Tibial nerve (tissue), 3 donors: ENCODE data around the gene PLXNB1.

ENCODE experiments used
- POLR2A ChIP-seq, 2 donors: fragments of 450-650 bp; IDR thresholded peaks; one replicate each; pipeline ENCODE4 v1.6.1; 2017; ENCODE audit warnings: antibody characterized with exemption in 2 of 2, mild to moderate bottlenecking in 2 of 2, moderate library complexity in 2 of 2
- TF ChIP-seq, protein P1 (sequence below), 5 experiments: fragments of 200-600 bp in 3 of 5; fragments of 450-650 bp in 2 of 5; sonication (generic) in 3 of 5; IDR thresholded peaks; one replicate each; pipeline ENCODE4 v1.5.1; 2016 to 2019; ENCODE audit warnings: antibody characterized with exemption in 5 of 5, mild to moderate bottlenecking in 3 of 5, moderate library complexity in 2 of 5

DNA sequence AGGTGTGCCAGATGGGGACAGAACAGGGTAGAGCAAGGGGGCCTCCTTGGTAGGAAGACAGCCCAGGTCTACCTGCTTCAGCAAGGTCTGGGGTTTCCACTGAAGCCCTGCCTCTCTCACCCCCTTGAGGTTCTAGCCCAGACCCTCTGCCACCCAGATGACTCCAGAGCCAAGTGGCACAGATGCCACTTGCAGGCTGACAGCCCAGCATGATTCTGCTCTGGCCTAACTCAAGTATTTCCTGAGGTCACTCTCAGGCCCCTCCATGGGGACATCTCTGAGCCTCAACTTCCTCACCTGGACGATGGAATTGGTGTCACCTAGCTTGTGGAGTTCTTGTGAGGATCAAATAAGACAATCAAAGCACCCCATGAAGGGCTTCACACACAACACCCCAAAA, 23.9 kb downstream of the PLXNB1 start:
- TF ChIP-seq, protein P1, sequence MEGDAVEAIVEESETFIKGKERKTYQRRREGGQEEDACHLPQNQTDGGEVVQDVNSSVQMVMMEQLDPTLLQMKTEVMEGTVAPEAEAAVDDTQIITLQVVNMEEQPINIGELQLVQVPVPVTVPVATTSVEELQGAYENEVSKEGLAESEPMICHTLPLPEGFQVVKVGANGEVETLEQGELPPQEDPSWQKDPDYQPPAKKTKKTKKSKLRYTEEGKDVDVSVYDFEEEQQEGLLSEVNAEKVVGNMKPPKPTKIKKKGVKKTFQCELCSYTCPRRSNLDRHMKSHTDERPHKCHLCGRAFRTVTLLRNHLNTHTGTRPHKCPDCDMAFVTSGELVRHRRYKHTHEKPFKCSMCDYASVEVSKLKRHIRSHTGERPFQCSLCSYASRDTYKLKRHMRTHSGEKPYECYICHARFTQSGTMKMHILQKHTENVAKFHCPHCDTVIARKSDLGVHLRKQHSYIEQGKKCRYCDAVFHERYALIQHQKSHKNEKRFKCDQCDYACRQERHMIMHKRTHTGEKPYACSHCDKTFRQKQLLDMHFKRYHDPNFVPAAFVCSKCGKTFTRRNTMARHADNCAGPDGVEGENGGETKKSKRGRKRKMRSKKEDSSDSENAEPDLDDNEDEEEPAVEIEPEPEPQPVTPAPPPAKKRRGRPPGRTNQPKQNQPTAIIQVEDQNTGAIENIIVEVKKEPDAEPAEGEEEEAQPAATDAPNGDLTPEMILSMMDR (IDR thresholded peaks at IDR 0.05) = no peak
- TF ChIP-seq POLR2A (IDR thresholded peaks at IDR 0.05) = no peak
